Lung (tissue), 12 donors: Measurements from ENCODE around the gene TOB1. TPM values are rescaled to one million over a fixed set of nuclear protein-coding genes. Genes with fewer than 3 reads are reported as not detected.
A peak's percentile ranks its signal among the peaks of the same experiment; 100 is the strongest.

Experiments
- ATAC-seq: fragments of 200-7000 bp; cut with Tn5 transposase; one replicate; pipeline ENCODE4 v1.9.1; 2020; ENCODE audit warnings: moderate number of reproducible peaks; ENCODE audit not compliant: insufficient read depth, low FRiP score
- DNase-seq, 3 donors: peaks; one replicate each; pipeline ENCODE4 v3.0.0-alpha.2; 2013 to 2017
- H3K27ac ChIP-seq, 2 donors: one replicate each; pipeline ENCODE4 v1.5.1; 2013; ENCODE audit warnings: mild to moderate bottlenecking in 2 of 2, moderate library complexity in 2 of 2, control low read depth in 1 of 2, inconsistent platforms in 1 of 2, low read depth in 1 of 2, low read length in 1 of 2
- H3K27me3 ChIP-seq, 3 donors: one replicate each; pipeline ENCODE4 v1.5.1; 2013; ENCODE audit warnings: low read length in 2 of 3; ENCODE audit not compliant: control insufficient read depth in 3 of 3, insufficient read depth in 3 of 3
- H3K36me3 ChIP-seq, 4 donors: one replicate each; pipeline ENCODE4 v1.5.1; 2013; ENCODE audit warnings: low read length in 4 of 4, mild to moderate bottlenecking in 1 of 4, moderate library complexity in 1 of 4; ENCODE audit not compliant: control insufficient read depth in 4 of 4, insufficient read depth in 4 of 4
- H3K4me1 ChIP-seq, 5 donors: one replicate each; pipeline ENCODE4 v1.5.1; 2013; ENCODE audit warnings: low read length in 5 of 5, mild to moderate bottlenecking in 2 of 5, moderate library complexity in 1 of 5; ENCODE audit not compliant: control insufficient read depth in 5 of 5, insufficient read depth in 5 of 5
- H3K4me3 ChIP-seq: one replicate; pipeline ENCODE4 v1.5.1; 2013; ENCODE audit warnings: mild to moderate bottlenecking, control low read depth, moderate library complexity
- H3K9ac ChIP-seq, 2 donors: one replicate each; pipeline ENCODE4 v1.5.1; 2013; ENCODE audit warnings: low read length in 2 of 2, control low read depth in 1 of 2; ENCODE audit not compliant: insufficient read depth in 1 of 2
- H3K9me3 ChIP-seq, 4 donors: one replicate each; pipeline ENCODE4 v1.5.1; 2013; ENCODE audit warnings: low read length in 3 of 4, mild to moderate bottlenecking in 1 of 4, moderate library complexity in 1 of 4; ENCODE audit not compliant: control insufficient read depth in 4 of 4, insufficient read depth in 3 of 4
- WGBS, 2 donors: extraction: QIAGEN DNeasy Blood & Tissue Kit; methylation state at CpG; one replicate each; pipeline ENCODE4 v1.1.7; 2013; 5-methylcytosine and 5-hydroxymethylcytosine counted together
- polyA plus RNA-seq, 2 donors: library from polyadenylated mRNA; stranded (reverse); fragments of 200-250 nt; gene quantifications; one replicate each; pipeline ENCODE4 v1.2.1, GENCODE V29; 2013
- total RNA-seq, 2 donors: library from RNA; depleted of rRNA in 1 of 2; stranded (reverse); fragments of >200 nt in 1 of 2; gene quantifications; one replicate each; pipeline ENCODE4 v1.2.1, GENCODE V29; 2014 to 2021
- TF ChIP-seq, protein P1 (sequence below): IDR thresholded peaks from 2 replicates; pipeline ENCODE4 v1.5.1; 2012; ENCODE audit warnings: mild to moderate bottlenecking; ENCODE audit errors: control extremely low read depth, extremely low read depth
- donor health status: control.
- donor health status: control.
- donor health status: Bipolar disorder and iron deficiency.
- donor health status: healthy.
- donor health status: DM: yes; HTN: yes; CAD: no.

Gene TOB1
- total and polyA plus RNA-seq, 4 donors = 15.3 to 75.5 (median 29.5) TPM

- Histone ChIP-seq H3K36me3 (no peaks in the 10 kb centered on the region), H3K9me3 (no peaks in the 10 kb centered on the region), H3K9ac (no peak overlapping the region), H3K27me3 (no peaks in the 10 kb centered on the region), H3K27ac (no peak overlapping the region), H3K4me1 (no peaks in the 10 kb centered on the region), H3K4me3 (no peak overlapping the region)
- 60 to 82% methylated on average over 7 of the region's 7 CpGs for WGBS, 2 donors
- TF ChIP-seq, protein P1, sequence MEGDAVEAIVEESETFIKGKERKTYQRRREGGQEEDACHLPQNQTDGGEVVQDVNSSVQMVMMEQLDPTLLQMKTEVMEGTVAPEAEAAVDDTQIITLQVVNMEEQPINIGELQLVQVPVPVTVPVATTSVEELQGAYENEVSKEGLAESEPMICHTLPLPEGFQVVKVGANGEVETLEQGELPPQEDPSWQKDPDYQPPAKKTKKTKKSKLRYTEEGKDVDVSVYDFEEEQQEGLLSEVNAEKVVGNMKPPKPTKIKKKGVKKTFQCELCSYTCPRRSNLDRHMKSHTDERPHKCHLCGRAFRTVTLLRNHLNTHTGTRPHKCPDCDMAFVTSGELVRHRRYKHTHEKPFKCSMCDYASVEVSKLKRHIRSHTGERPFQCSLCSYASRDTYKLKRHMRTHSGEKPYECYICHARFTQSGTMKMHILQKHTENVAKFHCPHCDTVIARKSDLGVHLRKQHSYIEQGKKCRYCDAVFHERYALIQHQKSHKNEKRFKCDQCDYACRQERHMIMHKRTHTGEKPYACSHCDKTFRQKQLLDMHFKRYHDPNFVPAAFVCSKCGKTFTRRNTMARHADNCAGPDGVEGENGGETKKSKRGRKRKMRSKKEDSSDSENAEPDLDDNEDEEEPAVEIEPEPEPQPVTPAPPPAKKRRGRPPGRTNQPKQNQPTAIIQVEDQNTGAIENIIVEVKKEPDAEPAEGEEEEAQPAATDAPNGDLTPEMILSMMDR = no peak
- ATAC-seq (no peak), DNase-seq (no peak)
These were observed 48.3 kb downstream of the TOB1 start for GRCh38 chr17:50817838-50818237.

GRCh38 chr17:50816771-50817751 lies 49.1 kb downstream of the TOB1 start:
- no peaks in the 10 kb centered on the region for H3K9me3 ChIP-seq
- 25 to 32% methylated on average over 27 of the region's 27 CpGs for WGBS, 2 donors
- ATAC-seq = peak; percentile 53
- no peaks in the 10 kb centered on the region for H3K27me3 ChIP-seq
- no peaks in the 10 kb centered on the region for H3K36me3 ChIP-seq
- H3K27ac ChIP-seq = no peak overlapping the region
- peak in 1 of 3 donors; percentile 24 for DNase-seq
- H3K4me3 ChIP-seq = no peak overlapping the region
- no peak overlapping the region for H3K9ac ChIP-seq
- TF ChIP-seq, protein P1 = peak; percentile 23
- no peaks in the 10 kb centered on the region for H3K4me1 ChIP-seq

GRCh38 chr17:50816271-50816670 lies 49.9 kb downstream of the TOB1 start:
- Histone ChIP-seq H3K27ac (no peak overlapping the region), H3K4me1 (no peaks in the 10 kb centered on the region), H3K36me3 (no peaks in the 10 kb centered on the region), H3K9me3 (no peaks in the 10 kb centered on the region), H3K27me3 (no peaks in the 10 kb centered on the region), H3K9ac (no peak overlapping the region), H3K4me3 (no peak overlapping the region)
- WGBS, 2 donors = 62 to 75% methylated on average over 5 of the region's 5 CpGs
- ATAC-seq = no peak
- TF ChIP-seq, protein P1 = no peak
- DNase-seq = no peak
